Measurements from ENCODE around the gene TSTD2.

- TF ChIP-seq EZH2 (IDR thresholded peaks at IDR 0.05; ENCODE audit: borderline replicate concordance, insufficient read depth, low read length, poor library complexity, severe bottlenecking) (no peak), CTCF (IDR thresholded peaks at IDR 0.05; ENCODE audit: poor library complexity, severe bottlenecking) (no peak), TAF1 (IDR thresholded peaks at IDR 0.05; ENCODE audit: low read depth) (no peak), RAD21 (conservative IDR thresholded peaks at IDR 0.05) (no peak)
These were observed 56.1 kb downstream of the TSTD2 start for GRCh38 chr9:97577051-97577450.

Measured in neural cell (in vitro differentiated cells).